Stromal cell of bone marrow (primary cell): ENCODE results near the gene TRIP13.
"Not testable (repeated sequence)": the region's sequence is repeated elsewhere in the genome, so short reads cannot be mapped to it uniquely, and the experiment has no call there.

ENCODE experiments used
- DNase-seq: peaks from one replicate; pipeline ENCODE4 v3.0.0-alpha.2; 2012; ENCODE audit warnings: low read depth

The TRIP13 gene

GRCh38 chr5:891837-892393 is 769 bp upstream of the TRIP13 start:
- no peak for DNase-seq

GRCh38 chr5:893137-893506 is 438 bp downstream of the TRIP13 start:
- no peak for DNase-seq

GRCh38 chr5:893711-894110 is 1.0 kb downstream of the TRIP13 start:
- no peak for DNase-seq

- no peak for DNase-seq
Measured at GRCh38 chr5:900781-901180, 8.1 kb downstream of the TRIP13 start.

GRCh38 chr5:902129-902916 is 9.6 kb downstream of the TRIP13 start:
- DNase-seq: no peak

GRCh38 chr5:903756-904096 is 11.0 kb downstream of the TRIP13 start:
- DNase-seq: no peak

DNA sequence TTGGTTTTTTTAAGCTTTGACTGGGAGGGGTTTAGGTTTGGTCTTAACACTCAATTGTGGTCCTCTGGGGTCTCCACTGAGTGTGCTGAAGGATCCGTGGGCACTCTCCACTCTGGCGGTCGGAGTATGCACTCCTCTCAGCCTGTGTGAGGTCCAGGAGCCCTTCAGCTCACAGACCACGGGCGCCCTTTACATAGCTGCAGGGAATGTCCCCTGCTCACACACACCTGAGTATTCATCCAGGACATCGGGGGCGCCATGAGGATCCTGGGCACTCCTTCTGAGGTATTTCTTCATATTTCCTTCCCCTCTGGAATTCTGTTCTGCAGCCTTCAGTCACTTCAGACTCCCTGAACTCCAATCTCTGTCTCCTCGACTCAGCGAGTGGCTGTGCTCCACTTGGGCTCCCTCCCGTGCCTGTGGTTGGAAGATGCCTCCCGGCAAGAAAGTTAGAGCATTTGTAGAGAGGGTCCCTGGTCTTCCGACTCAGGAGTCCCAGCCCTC is 12.5 kb downstream of the TRIP13 start:
- no peak for DNase-seq

DNA sequence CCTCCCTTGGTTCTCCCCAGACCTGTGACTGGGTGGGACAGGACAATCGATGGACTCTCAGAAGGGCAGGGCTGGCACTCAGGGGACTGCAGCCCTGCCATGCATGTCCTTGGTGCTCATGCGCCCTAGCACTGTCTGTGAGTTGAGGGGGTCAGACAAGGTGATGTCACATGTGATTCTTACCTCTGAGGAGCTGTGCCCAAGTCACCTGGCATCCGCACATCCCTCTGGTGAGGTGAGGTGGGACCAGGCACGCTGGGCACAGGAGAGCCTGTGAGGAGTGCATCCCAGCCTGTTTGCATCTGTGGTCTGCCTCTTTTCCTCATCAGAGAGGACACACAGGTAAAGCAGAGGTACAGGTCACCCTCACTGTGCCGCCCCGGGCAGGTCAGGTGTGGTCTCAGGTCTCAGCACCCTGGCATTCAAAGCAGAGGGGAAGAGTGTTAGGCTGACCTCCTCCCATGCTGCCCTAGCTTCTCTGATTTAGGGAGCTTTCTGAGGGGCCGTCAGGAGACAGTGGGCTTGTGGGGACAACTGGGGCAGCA is 14.8 kb downstream of the TRIP13 start:
- no peak for DNase-seq

DNA sequence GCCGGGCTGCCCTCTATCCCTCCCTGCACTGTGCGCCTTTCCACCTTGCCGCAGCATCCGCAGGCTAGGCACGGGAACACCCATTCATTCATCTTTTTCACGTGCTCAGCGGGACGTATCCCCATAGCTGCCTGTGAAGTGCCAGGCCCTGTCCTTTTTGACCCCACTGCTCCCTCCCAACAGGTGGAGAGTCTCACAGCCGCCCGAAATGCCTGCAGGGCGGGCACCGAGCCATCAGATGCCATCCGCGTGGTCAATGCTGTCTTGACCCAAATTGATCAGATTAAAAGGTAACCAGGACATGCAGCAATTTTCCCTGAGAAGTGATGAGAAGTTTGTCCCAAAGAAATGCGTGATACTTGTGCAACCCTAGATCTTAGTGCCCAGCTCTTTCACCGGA is 15.5 kb downstream of the TRIP13 start:
- DNase-seq: no peak

DNA sequence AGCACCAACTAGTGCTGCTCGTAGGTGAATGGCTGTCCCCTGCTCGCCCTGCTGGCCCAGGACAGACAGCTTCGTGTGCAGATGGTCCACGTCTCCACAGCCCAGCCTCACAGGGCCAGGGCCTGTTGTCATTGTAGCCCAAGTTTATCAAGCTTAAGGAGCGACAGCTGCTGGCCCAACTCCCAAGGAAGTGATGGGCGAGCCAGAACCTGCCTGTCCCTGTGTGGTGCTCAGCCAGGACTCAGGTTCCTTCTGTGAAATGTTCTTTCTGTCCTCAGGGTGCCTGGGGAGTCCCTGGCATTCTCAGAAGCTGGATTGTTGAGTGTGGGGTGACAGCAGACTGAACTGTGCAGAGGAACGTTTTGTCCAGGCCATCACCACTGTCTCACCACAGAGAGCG is 16.4 kb downstream of the TRIP13 start:
- no peak for DNase-seq

GRCh38 chr5:909994-910768 is 17.5 kb downstream of the TRIP13 start:
- no peak for DNase-seq

- no peak for DNase-seq
Measured at GRCh38 chr5:910769-911160, 18.1 kb downstream of the TRIP13 start.

- no peak for DNase-seq
Measured at GRCh38 chr5:911601-912000, 18.9 kb downstream of the TRIP13 start.

- DNase-seq: peak; percentile 36
Measured at GRCh38 chr5:912280-913091, 19.8 kb downstream of the TRIP13 start.

- DNase-seq: no peak
Measured at GRCh38 chr5:914174-914573, 21.5 kb downstream of the TRIP13 start.

DNA sequence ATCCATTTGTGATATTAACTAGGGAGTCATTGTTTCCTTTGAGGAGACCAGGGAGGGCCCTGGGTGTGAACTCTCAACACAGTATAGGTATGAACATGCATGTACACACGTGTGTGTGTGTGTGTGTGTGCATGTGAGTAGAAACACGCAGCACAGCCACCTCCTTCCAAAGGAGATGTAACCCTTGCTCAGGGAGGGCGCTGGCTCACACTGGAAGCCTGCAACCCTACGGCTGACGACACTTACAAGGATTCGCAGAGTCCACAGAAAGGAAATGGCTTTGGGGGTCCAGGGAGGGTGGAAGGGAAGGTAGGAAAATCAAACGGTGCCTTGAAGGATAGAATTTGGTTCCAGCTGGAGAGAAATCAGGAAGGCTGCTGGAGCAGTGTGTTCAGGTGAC is 21.9 kb downstream of the TRIP13 start:
- DNase-seq: no peak

DNA sequence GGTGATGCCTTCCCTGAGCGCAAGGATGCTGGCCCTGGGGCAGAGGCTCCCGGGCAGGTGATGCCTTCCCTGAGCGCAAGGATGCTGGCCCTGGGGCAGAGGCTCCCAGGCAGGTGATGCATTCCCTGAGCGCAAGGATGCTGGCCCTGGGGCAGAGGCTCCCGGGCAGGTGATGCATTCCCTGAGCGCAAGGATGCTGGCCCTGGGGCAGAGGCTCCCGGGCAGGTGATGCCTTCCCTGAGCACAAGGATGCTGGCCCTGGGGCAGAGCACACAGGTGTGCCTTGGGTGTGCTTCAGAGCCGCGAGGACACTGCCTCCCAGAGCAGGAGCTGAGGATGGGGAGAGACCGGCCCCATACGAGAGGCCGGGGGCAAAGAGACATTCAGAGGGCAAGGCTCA is 22.7 kb downstream of the TRIP13 start:
- DNase-seq: not testable (repeated sequence)

DNA sequence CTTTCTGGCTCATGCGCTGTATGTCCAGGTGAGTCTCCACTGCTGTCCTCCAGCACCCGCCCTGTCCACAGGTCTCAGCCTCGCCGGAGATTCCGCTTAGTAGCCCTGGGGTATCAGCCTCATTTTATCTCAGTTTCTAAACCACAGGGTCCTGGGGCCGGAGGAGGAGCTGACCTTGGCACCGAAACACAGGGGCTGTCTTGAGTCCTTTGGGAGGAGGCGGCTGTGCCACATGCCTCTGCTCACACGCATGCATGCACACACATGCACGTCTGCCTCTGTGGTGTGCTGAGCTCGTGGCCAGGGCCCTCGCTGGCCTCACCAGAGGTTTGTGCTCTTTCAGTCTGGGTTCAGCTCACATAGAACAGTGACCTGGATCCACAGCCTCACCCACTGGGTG is 23.3 kb downstream of the TRIP13 start:
- no peak for DNase-seq

- DNase-seq: no peak
Measured at GRCh38 chr5:916441-917293, 24.0 kb downstream of the TRIP13 start.

- not testable (repeated sequence) for DNase-seq
Measured at GRCh38 chr5:918717-919116, 26.0 kb downstream of the TRIP13 start.

DNA sequence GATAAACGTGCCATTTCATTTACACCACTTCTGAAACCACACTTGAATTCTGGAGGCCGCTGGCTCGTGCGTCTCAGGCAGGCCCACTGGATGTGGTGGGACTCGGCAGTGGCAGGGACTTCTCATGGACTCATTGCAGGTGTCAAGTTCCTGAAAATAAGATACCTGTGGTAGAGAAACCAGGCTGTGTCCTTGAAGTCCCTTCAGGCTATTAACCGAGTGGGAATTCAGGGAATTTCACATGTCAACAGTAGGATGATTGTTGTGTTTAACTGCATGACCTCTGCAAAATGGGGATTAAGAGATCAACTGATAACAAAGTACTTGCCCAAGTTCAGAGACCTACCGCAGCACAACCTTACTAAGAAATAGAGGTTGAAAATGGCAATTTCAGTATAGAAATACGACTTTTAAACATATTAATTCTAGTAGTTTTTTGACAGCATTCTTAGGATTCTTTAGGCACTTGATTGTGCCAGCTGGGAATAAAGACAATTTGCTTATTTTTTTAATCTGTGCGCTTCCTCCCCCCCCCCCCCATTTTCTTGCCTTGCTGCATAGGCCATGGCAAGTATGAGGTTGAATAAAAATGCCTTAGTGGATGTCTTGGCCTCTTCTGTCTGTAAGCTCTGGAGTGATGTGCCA is 26.8 kb downstream of the TRIP13 start:
- DNase-seq: no peak
